ENCODE measurements around the gene RTN4RL1.

GRCh38 chr17:1966274-1967086, 58.7 kb downstream of the RTN4RL1 start:
- TF ChIP-seq CTCF (IDR thresholded peaks at IDR 0.05) (no peak), POLR2A (IDR thresholded peaks at IDR 0.05) (no peak)

Measured in heart left ventricle (tissue), 13 donors.